Choroid plexus epithelial cell (primary cell): Measurements from ENCODE around the gene RAB9B.

ENCODE experiments used
- DNase-seq: peaks from one replicate; pipeline ENCODE4 v3.0.0-alpha.2; 2010; ENCODE audit warnings: low read depth
- H3K4me3 ChIP-seq: 2 replicates; pipeline ENCODE4 v1.5.1; 2011; ENCODE audit warnings: low read depth, mild to moderate bottlenecking, control low read depth, low read length, moderate library complexity
- TF ChIP-seq, protein P1 (sequence below): conservative IDR thresholded peaks from 2 replicates; pipeline ENCODE4 v1.5.1; 2011; ENCODE audit warnings: low read depth, mild to moderate bottlenecking, control low read depth, inconsistent platforms, low read length, moderate library complexity

RAB9B gene

DNA sequence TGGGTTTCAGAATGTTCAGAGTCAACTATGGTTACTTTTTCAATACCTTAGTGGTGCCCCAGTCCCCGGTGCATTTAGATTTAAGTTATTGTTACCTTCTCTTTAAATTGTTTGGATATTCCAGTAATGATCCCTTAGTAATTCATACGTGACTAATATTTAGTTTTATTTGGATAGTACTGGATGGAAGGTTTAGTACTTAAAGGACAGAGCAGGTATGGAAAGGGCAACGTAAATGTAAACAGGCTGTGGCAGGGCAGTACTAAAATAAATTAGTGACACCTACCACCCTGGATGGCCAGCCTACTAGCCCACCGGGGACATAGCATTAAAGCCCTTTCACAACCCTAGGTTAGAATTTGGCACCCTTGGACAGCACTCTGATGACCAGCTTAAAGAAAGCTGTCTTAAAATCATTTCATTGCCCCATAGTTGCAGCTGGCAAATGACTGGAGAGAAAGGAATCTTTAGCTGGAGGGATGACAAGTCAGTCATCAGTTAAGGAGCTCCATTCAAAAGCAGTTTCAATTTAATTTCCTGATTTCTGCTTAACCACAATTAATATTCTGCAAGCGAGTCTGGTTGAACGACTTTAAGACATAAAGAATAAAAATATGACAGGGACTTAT, 39.0 kb downstream of the RAB9B start:
- H3K4me3 ChIP-seq: no peak overlapping the region
- TF ChIP-seq, protein P1, sequence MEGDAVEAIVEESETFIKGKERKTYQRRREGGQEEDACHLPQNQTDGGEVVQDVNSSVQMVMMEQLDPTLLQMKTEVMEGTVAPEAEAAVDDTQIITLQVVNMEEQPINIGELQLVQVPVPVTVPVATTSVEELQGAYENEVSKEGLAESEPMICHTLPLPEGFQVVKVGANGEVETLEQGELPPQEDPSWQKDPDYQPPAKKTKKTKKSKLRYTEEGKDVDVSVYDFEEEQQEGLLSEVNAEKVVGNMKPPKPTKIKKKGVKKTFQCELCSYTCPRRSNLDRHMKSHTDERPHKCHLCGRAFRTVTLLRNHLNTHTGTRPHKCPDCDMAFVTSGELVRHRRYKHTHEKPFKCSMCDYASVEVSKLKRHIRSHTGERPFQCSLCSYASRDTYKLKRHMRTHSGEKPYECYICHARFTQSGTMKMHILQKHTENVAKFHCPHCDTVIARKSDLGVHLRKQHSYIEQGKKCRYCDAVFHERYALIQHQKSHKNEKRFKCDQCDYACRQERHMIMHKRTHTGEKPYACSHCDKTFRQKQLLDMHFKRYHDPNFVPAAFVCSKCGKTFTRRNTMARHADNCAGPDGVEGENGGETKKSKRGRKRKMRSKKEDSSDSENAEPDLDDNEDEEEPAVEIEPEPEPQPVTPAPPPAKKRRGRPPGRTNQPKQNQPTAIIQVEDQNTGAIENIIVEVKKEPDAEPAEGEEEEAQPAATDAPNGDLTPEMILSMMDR: no peak
- peak; percentile 69 for DNase-seq

GRCh38 chrX:103791826-103792485, 40.1 kb downstream of the RAB9B start:
- TF ChIP-seq, protein P1: no peak
- H3K4me3 ChIP-seq: no peak overlapping the region
- DNase-seq: peak; percentile 49

- peak; percentile 41 for DNase-seq
- no peak overlapping the region for H3K4me3 ChIP-seq
- TF ChIP-seq, protein P1: no peak
These were observed 40.8 kb downstream of the RAB9B start for GRCh38 chrX:103791228-103791627.

- DNase-seq: no peak
- H3K4me3 ChIP-seq: no peak overlapping the region
- TF ChIP-seq, protein P1: no peak
These were observed 43.1 kb downstream of the RAB9B start for GRCh38 chrX:103789004-103789403.

DNA sequence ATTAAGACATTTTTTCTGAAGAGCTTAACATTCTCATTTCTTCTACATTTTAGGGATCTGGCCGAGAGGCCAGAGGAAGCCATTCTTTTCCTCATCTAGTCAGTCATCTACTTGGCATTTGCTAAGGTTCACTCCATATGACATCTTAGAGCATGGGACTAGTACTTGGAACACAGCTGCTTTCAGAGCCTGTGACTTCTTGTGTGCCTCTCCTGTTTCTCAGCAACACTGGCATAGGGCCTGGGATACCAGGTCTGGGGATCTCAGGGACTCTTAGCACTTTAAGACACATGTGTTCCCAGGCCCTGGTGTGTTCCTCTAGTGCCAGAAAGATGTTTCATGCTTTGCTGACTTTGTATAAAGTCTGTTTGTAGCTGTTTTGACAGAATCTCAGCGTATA, 48.1 kb downstream of the RAB9B start:
- no peak overlapping the region for H3K4me3 ChIP-seq
- TF ChIP-seq, protein P1: no peak
- no peak for DNase-seq

DNA sequence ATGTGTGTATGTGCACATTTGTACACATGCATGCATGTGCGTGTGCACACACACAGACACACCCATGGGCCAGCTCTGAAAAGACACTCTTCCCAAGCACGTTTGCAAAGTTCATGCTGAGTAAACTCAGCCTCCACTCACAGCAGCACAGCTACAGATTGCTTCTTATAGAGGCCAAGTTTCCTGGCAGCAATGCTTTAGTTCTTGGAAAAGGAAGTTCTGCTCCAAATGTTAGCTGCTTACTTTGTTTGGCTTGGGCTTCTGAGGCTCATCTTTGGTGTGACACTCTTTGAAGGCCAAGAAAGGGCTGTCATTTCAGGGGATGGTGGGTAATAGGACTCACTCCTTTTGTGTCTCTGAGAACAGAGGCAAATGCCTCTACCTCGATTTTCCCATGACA, 48.9 kb downstream of the RAB9B start:
- no peak for DNase-seq
- H3K4me3 ChIP-seq: no peak overlapping the region
- TF ChIP-seq, protein P1: no peak

DNA sequence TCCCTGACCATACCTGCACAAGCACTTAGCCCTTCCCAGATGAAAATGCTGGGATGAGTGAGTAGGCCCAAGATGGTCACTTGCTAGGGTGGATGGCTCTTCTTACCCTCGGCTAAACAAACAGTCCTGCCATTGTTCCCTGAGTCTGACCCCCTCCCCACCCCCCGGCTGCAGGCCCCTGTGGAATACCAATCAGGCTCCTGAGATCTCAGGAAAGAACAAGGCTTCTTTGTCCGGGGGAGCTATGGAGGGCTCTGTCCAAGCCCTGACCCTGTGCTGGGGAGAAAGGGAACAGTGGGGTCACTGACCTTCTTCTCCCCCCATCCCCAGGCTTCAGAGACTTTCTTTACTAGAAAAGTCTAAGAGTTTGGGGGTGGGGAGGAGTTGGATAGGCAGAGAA, 49.4 kb downstream of the RAB9B start:
- no peak for DNase-seq
- TF ChIP-seq, protein P1: no peak
- H3K4me3 ChIP-seq: no peak overlapping the region
